Memory B cell (primary cell): ENCODE data around the gene CEP57.
A peak's percentile ranks its signal among the peaks of the same experiment; 100 is the strongest.

ENCODE experiments used
- ATAC-seq: fragments of 150-1000 bp; cut with Tn5 transposase; 2 replicates; pipeline ENCODE4 v1.10.0; 2021; ENCODE audit warnings: low read depth, mild to moderate bottlenecking, moderate library complexity
- DNase-seq, 2 donors: peaks; one replicate each; pipeline ENCODE4 v3.0.0; 2022; ENCODE audit warnings: low spot score in 2 of 2
- H3K27ac Mint-ChIP-seq: one replicate; pipeline ENCODE4 v1.8.0; 2022; ENCODE audit warnings: mild to moderate bottlenecking, moderate library complexity, mixed read lengths
- H3K27me3 Mint-ChIP-seq: one replicate; pipeline ENCODE4 v1.8.0; 2022; ENCODE audit warnings: mixed read lengths
- H3K36me3 Mint-ChIP-seq: one replicate; pipeline ENCODE4 v1.8.0; 2022; ENCODE audit warnings: mild to moderate bottlenecking, mixed read lengths
- H3K4me1 Mint-ChIP-seq: one replicate; pipeline ENCODE4 v1.8.0; 2022; ENCODE audit warnings: mixed read lengths
- H3K4me3 Mint-ChIP-seq: one replicate; pipeline ENCODE4 v1.8.0; 2022; ENCODE audit warnings: mild to moderate bottlenecking, moderate library complexity, mixed read lengths
- H3K9me3 Mint-ChIP-seq: one replicate; pipeline ENCODE4 v1.8.0; 2022; ENCODE audit warnings: mixed read lengths

The CEP57 gene

GRCh38 chr11:95816037-95816436 is 25.7 kb downstream of the CEP57 start:
- H3K27ac Mint-ChIP-seq: peak overlapping the region; percentile 59
- H3K36me3 Mint-ChIP-seq: peaks cover 22% of the 10 kb centered on the region
- no peak for DNase-seq
- ATAC-seq: peak; percentile 71
- H3K27me3 Mint-ChIP-seq: no peaks in the 10 kb centered on the region
- no peaks in the 10 kb centered on the region for H3K4me1 Mint-ChIP-seq
- H3K4me3 Mint-ChIP-seq: no peak overlapping the region
- no peaks in the 10 kb centered on the region for H3K9me3 Mint-ChIP-seq

- Mint-ChIP-seq H3K4me1 (no peaks in the 10 kb centered on the region), H3K9me3 (no peaks in the 10 kb centered on the region), H3K27ac (peak overlapping the region; percentile 20), H3K4me3 (no peak overlapping the region), H3K36me3 (peaks cover 29% of the 10 kb centered on the region), H3K27me3 (no peaks in the 10 kb centered on the region)
- DNase-seq: no peak
- no peak for ATAC-seq
These were observed 31.3 kb downstream of the CEP57 start for GRCh38 chr11:95821640-95822039.

- Mint-ChIP-seq H3K9me3 (no peaks in the 10 kb centered on the region), H3K27ac (peak overlapping the region; percentile 1), H3K4me1 (no peaks in the 10 kb centered on the region), H3K36me3 (peaks cover 29% of the 10 kb centered on the region), H3K4me3 (no peak overlapping the region), H3K27me3 (no peaks in the 10 kb centered on the region)
- DNase-seq (no peak), ATAC-seq (no peak)
These were observed 37.4 kb downstream of the CEP57 start for GRCh38 chr11:95827696-95828095.

DNA sequence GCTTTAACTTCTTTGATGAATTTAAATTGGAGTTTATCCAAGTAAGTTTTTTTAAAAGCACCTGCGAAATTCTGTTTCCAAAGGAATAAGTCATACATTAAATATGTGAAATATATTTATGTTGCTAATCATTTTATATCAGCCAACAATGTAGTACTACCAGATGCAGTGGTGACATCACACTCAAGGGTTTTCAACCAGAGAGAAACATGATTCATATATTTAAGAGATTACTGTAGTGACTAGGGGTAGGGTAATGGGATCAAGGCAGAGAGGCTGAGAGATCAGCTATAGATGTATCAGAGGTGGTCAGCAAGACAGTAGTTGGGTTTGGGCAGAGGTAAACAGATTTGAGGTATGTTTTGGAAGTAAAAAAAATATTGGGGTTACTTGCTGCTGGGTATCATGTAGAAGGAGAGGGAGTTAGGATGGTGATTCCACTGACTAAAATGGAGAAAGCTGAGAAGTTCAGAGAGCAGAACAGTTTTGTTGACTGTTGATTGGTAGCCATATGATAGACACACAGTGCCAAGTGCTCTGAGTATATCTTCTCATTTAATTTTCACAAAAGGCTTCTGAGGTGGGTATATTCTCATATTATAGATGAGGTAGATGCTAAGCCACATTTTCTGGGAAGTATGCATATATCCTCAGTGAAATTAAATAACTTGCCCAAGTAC is 39.4 kb downstream of the CEP57 start:
- Mint-ChIP-seq H3K27ac (no peak overlapping the region), H3K9me3 (no peaks in the 10 kb centered on the region), H3K27me3 (no peaks in the 10 kb centered on the region), H3K4me3 (no peak overlapping the region), H3K4me1 (no peaks in the 10 kb centered on the region), H3K36me3 (peaks cover 27% of the 10 kb centered on the region)
- no peak for ATAC-seq
- DNase-seq: no peak

GRCh38 chr11:95831198-95831883 is 41.0 kb downstream of the CEP57 start:
- no peaks in the 10 kb centered on the region for H3K27me3 Mint-ChIP-seq
- H3K27ac Mint-ChIP-seq: peak overlapping the region; percentile 3
- H3K9me3 Mint-ChIP-seq: no peaks in the 10 kb centered on the region
- no peak overlapping the region for H3K4me3 Mint-ChIP-seq
- H3K36me3 Mint-ChIP-seq: peaks cover 24% of the 10 kb centered on the region
- ATAC-seq (no peak), DNase-seq (no peak)
- H3K4me1 Mint-ChIP-seq: no peaks in the 10 kb centered on the region

- Mint-ChIP-seq H3K4me3 (no peak overlapping the region), H3K27me3 (no peaks in the 10 kb centered on the region), H3K4me1 (no peaks in the 10 kb centered on the region), H3K9me3 (no peaks in the 10 kb centered on the region), H3K27ac (peak overlapping the region; percentile 5), H3K36me3 (peaks cover 24% of the 10 kb centered on the region)
- DNase-seq (no peak), ATAC-seq (no peak)
These were observed 42.5 kb downstream of the CEP57 start for GRCh38 chr11:95832763-95833162.

DNA sequence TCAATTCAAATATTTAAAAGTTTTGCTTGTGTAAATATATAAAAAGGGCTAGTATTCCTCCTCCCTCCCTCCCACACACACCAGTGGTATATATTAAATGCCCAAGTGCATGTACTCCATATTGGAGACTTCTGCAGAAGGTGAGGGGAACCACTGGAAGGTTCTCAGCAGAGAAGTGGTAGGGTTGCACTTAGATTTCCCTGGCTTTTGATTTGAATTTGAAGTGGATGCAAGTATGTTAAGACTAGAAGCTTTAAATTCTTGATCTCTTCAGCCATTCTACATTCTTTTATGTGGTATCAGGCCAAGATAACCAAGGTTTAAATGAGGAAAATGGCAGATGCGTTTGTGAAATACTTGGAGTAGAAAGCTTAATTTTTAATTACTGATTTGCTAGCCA is 43.1 kb downstream of the CEP57 start:
- H3K36me3 Mint-ChIP-seq: peaks cover 25% of the 10 kb centered on the region
- peak overlapping the region; percentile 21 for H3K27ac Mint-ChIP-seq
- no peaks in the 10 kb centered on the region for H3K9me3 Mint-ChIP-seq
- H3K4me3 Mint-ChIP-seq: no peak overlapping the region
- ATAC-seq: no peak
- H3K4me1 Mint-ChIP-seq: no peaks in the 10 kb centered on the region
- H3K27me3 Mint-ChIP-seq: no peaks in the 10 kb centered on the region
- no peak for DNase-seq

GRCh38 chr11:95835351-95835750 is 45.1 kb downstream of the CEP57 start:
- H3K9me3 Mint-ChIP-seq: no peaks in the 10 kb centered on the region
- H3K4me3 Mint-ChIP-seq: no peak overlapping the region
- no peak overlapping the region for H3K27ac Mint-ChIP-seq
- ATAC-seq (no peak), DNase-seq (no peak)
- H3K36me3 Mint-ChIP-seq: peaks cover 21% of the 10 kb centered on the region
- no peaks in the 10 kb centered on the region for H3K4me1 Mint-ChIP-seq
- no peaks in the 10 kb centered on the region for H3K27me3 Mint-ChIP-seq

DNA sequence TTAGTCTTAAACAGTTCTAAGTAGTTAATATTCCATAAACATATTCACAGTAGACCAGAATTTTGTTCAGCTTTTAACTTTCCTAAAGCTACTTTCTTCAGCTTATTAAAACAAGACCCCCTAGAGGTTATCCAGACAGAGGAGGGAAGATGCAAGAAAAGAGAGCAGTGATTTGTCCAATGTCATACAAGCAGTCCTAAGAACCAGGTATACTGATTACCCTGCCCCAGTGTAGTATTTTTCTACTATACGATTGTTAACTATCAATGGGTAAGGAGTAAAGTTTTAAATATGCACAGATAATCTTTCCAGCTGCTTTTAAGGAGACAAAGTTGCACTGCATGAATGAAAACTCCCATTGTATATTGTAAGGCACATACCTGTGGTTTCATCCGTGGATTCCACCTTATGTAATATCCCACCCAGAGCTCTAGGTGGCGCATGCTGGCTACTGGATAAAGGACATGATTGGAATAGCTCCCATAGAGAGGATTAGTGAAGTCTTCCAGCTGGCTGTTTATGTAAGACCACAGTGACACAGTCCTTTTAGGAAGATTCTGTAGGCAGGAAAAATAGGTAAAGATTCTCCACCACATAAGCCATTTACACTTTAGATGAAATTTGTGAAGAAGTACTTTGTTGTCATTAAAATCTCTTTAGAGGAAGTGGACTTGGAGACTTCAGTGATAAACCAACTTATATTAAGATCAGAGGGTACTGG is 45.6 kb downstream of the CEP57 start:
- H3K27me3 Mint-ChIP-seq: no peaks in the 10 kb centered on the region
- peak; percentile 91 for ATAC-seq
- no peak overlapping the region for H3K27ac Mint-ChIP-seq
- H3K36me3 Mint-ChIP-seq: peaks cover 17% of the 10 kb centered on the region
- no peaks in the 10 kb centered on the region for H3K9me3 Mint-ChIP-seq
- H3K4me1 Mint-ChIP-seq: no peaks in the 10 kb centered on the region
- no peak overlapping the region for H3K4me3 Mint-ChIP-seq
- DNase-seq: peak; percentile 37 to 38

GRCh38 chr11:95845167-95845566 is 54.9 kb downstream of the CEP57 start:
- Mint-ChIP-seq H3K27ac (no peak overlapping the region), H3K4me3 (no peak overlapping the region), H3K36me3 (peaks cover 4% of the 10 kb centered on the region), H3K4me1 (no peaks in the 10 kb centered on the region), H3K27me3 (no peaks in the 10 kb centered on the region), H3K9me3 (no peaks in the 10 kb centered on the region)
- DNase-seq (no peak), ATAC-seq (no peak)

GRCh38 chr11:95849087-95849825 is 59.0 kb downstream of the CEP57 start:
- Mint-ChIP-seq H3K4me1 (no peaks in the 10 kb centered on the region), H3K27me3 (no peaks in the 10 kb centered on the region), H3K27ac (peak overlapping the region; percentile 21), H3K9me3 (no peaks in the 10 kb centered on the region), H3K36me3 (no peaks in the 10 kb centered on the region), H3K4me3 (no peak overlapping the region)
- DNase-seq (no peak), ATAC-seq (peak; percentile 42)

GRCh38 chr11:95850137-95850536 is 59.8 kb downstream of the CEP57 start:
- no peak overlapping the region for H3K4me3 Mint-ChIP-seq
- H3K9me3 Mint-ChIP-seq: no peaks in the 10 kb centered on the region
- no peaks in the 10 kb centered on the region for H3K27me3 Mint-ChIP-seq
- H3K36me3 Mint-ChIP-seq: no peaks in the 10 kb centered on the region
- ATAC-seq (no peak), DNase-seq (no peak)
- H3K27ac Mint-ChIP-seq: peak overlapping the region; percentile 68
- H3K4me1 Mint-ChIP-seq: no peaks in the 10 kb centered on the region

DNA sequence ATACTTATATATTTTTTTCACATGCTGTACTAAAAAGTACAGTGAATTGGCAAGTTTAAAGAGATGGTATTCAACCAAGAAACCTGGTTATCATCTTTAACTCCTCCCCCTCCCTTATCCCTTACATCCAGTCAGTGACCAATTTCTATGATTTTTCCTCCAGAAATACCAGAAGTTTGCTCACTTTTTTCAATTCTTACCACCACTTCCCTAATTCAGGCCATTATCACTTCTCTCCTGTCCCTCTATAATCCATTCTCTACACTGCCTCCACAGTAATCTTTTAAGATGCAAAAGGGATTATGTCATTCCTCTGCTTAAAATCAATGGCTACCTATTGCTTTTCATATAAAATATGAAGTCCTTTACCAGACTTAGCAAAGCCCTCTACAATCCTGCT is 62.8 kb downstream of the CEP57 start:
- Mint-ChIP-seq H3K27me3 (no peaks in the 10 kb centered on the region), H3K4me3 (no peak overlapping the region), H3K36me3 (peaks cover 1% of the 10 kb centered on the region), H3K27ac (peak overlapping the region; percentile 1), H3K9me3 (no peaks in the 10 kb centered on the region), H3K4me1 (no peaks in the 10 kb centered on the region)
- no peak for DNase-seq
- ATAC-seq: no peak

GRCh38 chr11:95853862-95854261 is 63.6 kb downstream of the CEP57 start:
- H3K27me3 Mint-ChIP-seq: no peaks in the 10 kb centered on the region
- no peak overlapping the region for H3K4me3 Mint-ChIP-seq
- no peak for ATAC-seq
- H3K9me3 Mint-ChIP-seq: no peaks in the 10 kb centered on the region
- H3K4me1 Mint-ChIP-seq: no peaks in the 10 kb centered on the region
- H3K27ac Mint-ChIP-seq: no peak overlapping the region
- peaks cover 1% of the 10 kb centered on the region for H3K36me3 Mint-ChIP-seq
- no peak for DNase-seq
